GM19452 (cell line): Measurements from ENCODE around the gene CSF1.

Experiments used
- ATAC-seq: cut with Tn5 transposase; IDR thresholded peaks from one replicate; pipeline ENCODE4 v1.9.1; 2021; ENCODE audit not compliant: unreplicated experiment

Gene CSF1

DNA sequence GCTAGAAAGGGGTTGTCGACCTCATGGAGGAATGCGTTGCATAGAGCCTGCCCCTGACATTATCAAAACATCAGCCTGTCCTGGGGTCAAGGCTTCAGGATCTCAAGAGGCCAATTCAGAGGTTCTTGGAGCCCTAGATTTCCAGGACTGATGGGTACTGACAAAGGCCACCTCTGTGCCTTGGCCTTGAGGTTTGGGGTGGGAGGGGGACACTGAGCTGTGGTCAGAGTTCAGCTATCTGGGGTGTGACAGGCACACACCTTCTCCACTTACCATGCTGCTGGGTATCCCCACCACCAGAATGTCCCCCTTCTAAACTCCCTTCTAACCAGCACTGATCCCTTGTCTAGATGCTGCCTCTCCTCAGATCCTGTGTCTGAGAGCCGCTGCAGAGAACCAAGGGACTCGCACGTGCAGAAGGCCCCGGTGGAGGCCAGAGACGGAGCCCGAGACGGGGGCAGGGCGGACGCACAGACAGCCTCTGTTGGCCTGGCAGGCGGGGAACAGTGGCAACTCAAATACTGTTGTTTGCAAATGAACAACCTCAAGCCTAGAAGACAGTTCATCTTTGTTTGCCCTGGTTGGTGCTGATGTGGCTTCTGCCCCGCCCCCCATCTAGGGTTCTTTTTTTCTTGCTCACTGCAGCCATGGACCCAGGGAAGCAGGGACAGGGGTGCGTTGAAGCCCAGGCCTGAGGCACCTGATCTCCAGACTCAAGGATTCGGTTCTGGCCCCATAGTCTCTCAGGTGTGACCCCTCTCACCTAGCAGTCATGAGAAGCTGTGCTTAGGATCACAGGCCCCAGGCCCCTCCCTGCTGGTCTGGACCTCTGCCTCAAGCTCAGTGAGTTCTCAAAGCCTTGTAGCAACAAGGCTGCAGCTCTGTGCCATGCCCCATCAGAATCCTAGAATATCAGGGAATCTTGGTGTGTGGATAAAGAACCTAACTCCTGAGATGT lies 28.1 kb upstream of the CSF1 start:
- no peak for ATAC-seq

- no peak for ATAC-seq
Observed at GRCh38 chr1:109883248-109883955, 27.2 kb upstream of the CSF1 start.

GRCh38 chr1:109884242-109884891 lies 26.3 kb upstream of the CSF1 start:
- ATAC-seq: no peak

DNA sequence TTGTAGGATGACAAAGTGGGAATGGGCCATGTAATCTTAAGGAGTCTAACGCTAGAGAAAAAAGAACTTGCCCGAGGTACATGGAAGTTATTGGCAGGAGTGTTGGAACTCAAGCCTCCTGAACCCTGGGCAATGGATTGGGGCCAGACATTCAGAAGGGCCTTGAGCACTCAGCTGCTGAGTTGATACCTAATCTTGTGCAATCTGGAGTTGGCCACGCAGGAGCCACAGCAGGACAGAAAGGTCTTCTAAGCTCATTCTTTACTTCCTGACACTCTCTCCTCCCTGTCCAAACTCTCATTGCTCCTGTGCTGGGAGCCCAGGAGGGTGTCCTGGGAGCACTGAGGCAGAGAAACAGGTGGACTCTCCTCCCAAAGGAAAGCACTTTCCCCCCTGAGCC lies 25.1 kb upstream of the CSF1 start:
- no peak for ATAC-seq

GRCh38 chr1:109886827-109887226 lies 23.8 kb upstream of the CSF1 start:
- ATAC-seq: no peak

- ATAC-seq: no peak
Observed at GRCh38 chr1:109887271-109887670, 23.4 kb upstream of the CSF1 start.

GRCh38 chr1:109887884-109888283 lies 22.8 kb upstream of the CSF1 start:
- ATAC-seq: no peak

- ATAC-seq: no peak
Observed at GRCh38 chr1:109889094-109889493, 21.6 kb upstream of the CSF1 start.

- ATAC-seq: no peak
Observed at GRCh38 chr1:109890115-109890953, 20.3 kb upstream of the CSF1 start.

GRCh38 chr1:109891930-109892329 lies 18.7 kb upstream of the CSF1 start:
- no peak for ATAC-seq

- ATAC-seq: no peak
Observed at GRCh38 chr1:109892561-109893368, 17.9 kb upstream of the CSF1 start.

- no peak for ATAC-seq
Observed at GRCh38 chr1:109893532-109894171, 17.0 kb upstream of the CSF1 start.

- ATAC-seq: no peak
Observed at GRCh38 chr1:109894823-109895719, 15.6 kb upstream of the CSF1 start.

- no peak for ATAC-seq
Observed at GRCh38 chr1:109895720-109896504, 14.7 kb upstream of the CSF1 start.

- ATAC-seq: no peak
Observed at GRCh38 chr1:109896681-109897080, 14.0 kb upstream of the CSF1 start.

GRCh38 chr1:109897259-109897955 lies 13.2 kb upstream of the CSF1 start:
- ATAC-seq: no peak

DNA sequence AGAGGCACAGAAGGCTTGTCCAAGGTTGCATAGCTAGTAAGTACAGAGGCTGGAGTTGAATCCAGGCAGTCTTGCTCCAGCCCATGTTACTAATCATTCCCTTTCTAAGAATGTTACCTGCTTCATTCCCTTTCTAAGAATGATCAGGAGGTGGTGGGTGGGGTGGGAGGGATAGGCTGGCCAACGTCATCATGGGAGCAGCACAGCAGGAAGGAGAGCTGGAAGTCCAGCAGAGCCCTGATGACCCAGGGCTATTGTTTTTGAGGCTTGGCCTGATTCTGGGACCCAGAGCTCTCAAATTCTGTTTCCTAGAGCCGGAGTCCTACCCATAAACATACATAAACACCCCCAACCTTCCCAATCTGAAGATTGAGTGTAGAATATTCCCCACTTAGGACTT lies 11.8 kb upstream of the CSF1 start:
- no peak for ATAC-seq
